Suppressor macrophage (primary cell): Measurements from ENCODE around the gene CNNM4.

Experiments used
- DNase-seq, 4 experiments: peaks; one replicate each; pipeline ENCODE4 v3.0.0-alpha.2; 2020 to 2022

The CNNM4 gene

GRCh38 chr2:96815326-96816126, 54.8 kb downstream of the CNNM4 start:
- peak; percentile 5 to 37 (median 28) for DNase-seq

- peak; percentile 95 to 99 (median 96) for DNase-seq
Measured at GRCh38 chr2:96816127-96816835, 55.6 kb downstream of the CNNM4 start, which contains the start of gene CNNM3. Gene CNNM3, plus strand, starts transcription at chr2:96816268. Its CDS starts 10 bp downstream, at chr2:96816278.

DNA sequence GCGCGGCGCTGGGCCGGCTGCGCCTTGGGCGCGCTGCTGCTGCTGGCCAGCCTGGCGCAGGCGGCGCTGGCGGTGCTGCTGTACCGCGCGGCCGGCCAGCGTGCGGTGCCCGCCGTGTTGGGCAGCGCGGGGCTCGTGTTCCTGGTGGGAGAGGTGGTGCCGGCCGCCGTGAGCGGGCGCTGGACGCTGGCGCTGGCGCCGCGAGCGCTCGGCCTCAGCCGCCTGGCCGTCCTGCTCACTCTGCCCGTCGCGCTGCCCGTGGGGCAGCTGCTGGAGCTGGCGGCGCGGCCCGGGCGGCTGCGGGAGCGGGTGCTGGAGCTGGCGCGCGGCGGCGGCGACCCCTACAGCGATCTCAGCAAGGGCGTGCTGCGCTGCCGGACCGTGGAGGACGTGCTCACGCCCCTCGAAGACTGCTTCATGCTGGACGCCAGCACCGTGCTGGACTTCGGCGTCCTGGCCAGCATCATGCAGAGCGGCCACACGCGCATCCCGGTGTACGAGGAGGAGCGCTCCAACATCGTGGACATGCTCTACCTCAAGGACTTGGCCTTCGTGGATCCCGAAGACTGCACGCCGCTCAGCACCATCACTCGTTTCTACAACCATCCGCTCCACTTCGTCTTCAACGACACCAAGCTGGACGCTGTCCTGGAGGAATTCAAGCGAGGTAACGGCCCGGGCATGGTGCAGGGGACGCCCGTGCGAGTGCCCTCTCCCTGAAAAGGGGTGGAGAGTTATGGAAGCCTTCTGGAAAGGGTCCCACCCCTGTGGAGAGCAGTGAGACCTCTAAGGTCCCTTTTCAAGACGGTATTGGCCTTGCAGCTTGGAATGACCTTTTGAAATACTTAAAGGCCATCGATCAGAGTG, 56.4 kb downstream of the CNNM4 start:
- peak in 2 of 4 experiments; percentile 4 to 85 for DNase-seq

DNA sequence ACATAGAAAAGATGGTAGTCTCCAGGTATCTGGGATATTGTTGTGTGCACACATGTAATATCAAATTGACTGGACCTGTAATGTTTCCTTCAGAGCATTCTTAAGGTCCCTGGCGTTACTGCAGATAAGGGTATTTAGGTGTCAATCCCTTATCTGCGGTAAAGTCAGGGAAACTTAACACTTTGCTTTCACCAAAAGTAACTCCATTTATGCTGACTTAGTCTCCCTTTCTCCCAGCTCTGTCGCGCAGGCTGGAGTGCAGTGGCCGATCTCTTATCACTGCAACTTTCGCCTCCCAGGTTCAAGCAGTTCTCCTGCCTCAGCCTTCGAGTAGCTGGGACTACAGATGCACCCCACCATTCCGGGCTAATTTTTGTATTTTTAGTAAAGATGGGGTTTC, 57.2 kb downstream of the CNNM4 start:
- DNase-seq: no peak

DNA sequence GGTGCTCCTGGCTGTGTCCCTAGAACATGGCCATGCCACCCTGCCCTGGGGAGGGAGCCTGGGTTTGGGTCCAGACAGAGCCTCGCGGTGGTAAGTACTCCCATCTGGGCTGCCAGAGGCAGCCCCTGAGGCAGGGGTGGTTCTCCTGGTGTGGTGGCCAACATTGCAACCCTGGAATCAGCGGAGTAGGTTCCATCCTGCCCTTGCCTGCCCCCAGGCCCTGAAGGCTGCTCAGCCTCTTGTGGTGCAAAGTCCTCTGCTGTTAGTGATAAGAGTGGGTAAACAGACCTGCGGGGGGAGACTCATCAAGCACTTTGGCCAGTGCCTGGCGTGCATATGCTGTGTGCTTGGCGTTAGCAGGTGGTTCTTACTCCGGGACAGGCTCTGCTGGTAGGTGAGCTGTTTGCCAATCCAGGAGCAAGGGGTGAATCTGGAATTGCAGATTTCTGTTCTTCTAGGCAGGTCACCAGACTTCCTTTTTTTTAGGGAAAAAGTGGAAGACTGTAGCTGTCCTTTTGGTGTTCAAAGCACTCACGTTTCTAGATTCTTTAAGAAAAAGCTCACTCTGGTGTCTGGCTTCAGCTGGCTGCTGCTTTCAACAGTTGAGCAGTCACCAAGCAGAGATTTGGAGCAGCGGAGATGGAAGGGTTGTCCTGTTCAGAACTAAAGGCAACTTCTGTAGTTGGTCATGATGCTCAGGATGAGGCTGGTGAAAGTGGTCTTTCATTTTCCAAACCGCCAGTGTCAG, 58.6 kb downstream of the CNNM4 start:
- no peak for DNase-seq

DNA sequence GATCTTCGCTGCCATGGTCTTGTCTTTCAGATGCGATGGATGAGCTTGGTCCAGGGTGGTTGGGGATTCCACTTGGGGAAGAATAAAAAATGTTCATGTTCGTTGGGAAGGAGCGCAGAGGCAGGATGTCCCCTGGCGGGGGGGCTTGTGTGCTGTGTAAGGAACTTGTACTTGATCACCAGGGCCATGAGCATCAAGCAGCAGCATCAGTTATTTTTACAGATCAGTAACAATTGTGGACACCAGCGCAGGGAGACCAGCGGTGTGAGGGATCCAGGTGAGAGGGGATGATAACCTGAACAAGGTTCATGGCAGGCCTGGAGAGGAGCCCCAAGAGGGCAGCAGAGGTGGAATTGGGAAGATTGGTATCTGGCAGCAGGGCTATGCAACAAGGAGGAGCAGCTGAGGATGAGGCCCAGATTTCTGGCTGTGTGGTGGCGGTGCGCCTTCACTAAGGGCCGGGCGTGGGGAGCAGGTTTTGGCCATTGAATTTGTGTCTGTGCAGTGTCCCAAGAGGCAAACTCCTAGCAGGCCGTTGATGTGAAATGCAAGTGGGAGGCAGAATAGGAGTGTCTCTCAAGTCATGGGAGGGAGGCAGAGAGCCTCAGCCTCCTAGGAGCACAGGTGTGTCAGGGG, 59.3 kb downstream of the CNNM4 start:
- DNase-seq: no peak

DNA sequence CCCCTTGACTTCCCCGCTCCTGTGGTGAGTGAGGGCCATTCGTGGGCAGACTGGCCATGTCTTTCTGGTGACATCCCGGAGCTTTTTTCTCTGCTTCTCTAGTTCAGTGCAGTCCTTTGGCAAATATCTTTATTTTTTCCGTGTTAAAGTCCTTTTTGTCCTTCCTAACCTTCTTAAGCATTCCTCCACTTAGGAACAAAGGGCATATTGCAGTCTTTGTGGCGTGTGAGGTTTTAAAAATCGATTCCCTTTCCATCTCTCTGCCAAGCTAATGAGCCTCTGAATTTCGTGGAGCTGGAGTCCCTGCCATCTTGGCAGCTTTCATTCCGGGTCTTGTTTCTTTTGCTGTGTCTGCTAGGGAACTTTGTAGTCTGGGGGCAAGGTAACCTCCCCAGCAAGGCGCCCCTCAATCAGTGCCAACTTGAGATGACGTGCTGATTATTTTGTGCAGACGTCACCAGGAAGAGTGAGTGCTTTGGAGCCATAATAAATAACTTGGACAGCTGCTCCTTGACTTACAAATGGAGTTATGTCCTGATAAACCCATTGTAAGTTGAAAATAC, 60.5 kb downstream of the CNNM4 start:
- DNase-seq: no peak

DNA sequence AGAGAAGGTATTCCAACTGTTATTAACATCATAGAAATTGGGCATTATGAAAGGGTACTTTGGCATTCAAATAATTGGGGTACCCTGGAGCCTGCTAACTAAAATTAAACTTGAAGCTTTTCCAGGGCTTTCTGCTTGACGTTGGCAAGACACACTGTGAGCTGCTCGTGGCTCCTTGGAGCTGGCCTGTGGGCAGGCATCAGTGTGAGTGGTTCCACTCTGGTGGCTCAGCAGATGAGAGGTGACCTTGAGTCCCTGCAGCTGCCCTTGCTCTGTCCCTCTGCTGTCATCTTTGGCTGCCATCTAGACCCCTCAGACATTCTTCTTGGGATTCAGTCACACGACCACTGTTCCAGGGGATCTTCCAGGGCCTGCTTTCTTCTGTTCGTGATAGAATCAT, 62.1 kb downstream of the CNNM4 start:
- DNase-seq: no peak

GRCh38 chr2:96823198-96823597, 62.5 kb downstream of the CNNM4 start:
- DNase-seq: no peak

- DNase-seq: no peak
Measured at GRCh38 chr2:96824079-96824870, 63.6 kb downstream of the CNNM4 start.

- DNase-seq: no peak
Measured at GRCh38 chr2:96825057-96825456, 64.4 kb downstream of the CNNM4 start.

DNA sequence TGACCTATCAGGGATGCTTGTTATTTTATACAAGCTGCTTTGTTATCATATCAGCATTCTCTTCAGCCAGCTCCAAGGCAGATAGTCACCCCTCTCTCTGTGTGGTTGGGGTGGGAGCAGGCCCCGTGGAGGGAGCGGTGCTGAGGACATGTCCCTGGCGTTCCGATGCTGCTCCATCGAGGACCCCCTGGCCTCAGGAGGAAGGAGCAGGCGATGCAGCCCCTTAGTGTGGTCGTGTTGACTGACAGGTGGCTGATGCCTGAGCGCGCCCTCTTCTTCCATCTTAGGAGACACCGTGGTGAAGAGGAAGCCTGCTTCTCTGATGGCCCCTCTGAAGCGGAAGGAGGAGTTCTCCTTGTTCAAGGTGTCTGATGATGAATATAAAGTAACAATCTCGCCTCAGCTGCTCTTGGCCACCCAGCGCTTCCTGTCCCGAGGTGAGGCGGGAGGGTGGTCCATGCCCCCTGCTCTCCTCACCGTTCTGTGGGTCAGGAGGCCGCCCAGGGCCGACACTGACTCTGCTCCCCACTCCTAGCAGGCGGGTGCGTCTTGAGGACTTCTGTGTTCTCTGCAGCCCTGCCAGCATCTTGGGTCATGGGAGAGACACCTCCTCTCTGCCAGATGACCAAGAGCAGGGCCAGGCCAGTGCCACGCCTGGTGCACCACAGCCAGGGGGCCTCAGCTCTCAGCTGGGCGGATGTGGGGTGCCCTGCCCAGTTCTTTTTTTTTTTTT, 66.0 kb downstream of the CNNM4 start:
- no peak for DNase-seq

DNA sequence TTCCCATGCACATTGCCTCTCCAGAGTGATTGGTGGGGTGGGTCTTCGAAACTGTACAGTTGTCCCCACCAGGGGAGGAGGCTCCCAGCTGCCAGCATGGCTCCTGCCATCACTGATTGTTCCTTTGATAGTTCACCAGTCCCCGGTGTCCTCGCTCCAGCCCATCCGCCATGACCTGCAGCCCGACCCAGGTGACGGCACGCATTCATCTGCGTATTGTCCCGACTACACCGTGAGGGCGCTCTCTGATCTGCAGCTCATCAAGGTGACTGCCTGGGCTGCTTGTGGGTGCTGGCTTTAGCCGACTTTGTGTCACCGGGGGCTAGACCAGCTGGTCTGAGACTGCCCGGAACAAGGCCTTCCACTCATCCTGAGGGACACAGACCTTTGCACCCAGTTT, 67.7 kb downstream of the CNNM4 start:
- no peak for DNase-seq

DNA sequence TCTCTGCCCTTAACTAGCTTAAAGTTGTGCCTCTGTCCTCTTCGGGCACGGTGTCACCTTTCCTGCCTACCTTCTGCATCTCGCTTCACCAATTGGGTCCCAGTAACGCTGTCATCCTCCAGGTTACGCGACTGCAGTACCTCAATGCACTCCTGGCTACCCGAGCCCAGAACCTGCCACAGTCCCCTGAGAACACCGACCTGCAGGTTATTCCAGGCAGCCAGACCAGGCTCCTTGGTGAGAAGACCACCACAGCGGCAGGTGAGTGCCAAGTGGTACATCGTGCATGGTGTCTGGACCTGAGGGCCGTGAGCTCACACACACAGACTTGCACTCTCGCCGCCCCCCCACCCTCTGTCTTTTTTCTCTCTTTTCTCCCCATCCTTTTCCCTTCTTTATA, 68.2 kb downstream of the CNNM4 start:
- no peak for DNase-seq

DNA sequence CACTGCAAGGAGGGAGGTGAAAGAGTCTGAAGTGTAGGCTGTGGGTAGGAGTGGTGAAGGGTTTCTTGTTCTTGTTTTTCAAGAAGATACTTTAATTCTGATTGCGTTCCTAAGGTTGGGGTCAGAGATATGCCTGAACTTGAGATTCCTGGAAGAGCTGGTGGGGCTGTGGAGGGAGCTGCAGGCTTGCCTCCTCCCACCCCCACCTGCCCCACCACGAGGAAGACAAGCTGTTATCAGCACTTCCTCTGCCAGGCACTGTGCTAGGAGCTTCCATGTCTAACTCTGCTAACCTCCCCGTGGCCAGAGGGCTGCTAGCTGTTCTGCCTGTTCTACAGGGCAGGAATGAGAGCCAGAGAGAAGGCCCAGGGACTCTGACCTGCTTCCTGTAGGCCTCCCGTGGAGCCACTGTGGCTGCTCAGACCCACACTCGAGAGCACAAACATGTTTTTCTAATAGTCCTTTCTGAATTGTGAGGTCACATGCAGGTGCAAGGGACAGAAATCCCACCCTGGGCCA, 69.4 kb downstream of the CNNM4 start:
- DNase-seq: no peak

- no peak for DNase-seq
Measured at GRCh38 chr2:96831679-96832078, 71.0 kb downstream of the CNNM4 start.

DNA sequence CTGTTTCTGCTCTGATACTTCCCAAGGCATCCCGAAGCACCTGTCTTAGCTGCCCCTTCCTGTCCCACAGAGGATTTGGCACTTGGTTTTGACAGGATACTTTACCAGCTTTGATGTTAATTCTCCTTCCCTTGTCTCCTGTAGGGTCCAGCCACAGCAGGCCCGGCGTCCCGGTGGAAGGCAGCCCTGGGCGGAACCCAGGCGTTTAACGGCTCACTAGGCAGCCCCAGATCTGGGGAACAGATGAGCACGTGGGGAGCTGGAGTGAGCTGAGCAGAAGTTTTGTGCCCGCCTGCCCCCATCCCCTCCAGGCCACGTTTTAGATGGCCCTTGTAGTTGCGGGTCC, 71.7 kb downstream of the CNNM4 start:
- DNase-seq: no peak

DNA sequence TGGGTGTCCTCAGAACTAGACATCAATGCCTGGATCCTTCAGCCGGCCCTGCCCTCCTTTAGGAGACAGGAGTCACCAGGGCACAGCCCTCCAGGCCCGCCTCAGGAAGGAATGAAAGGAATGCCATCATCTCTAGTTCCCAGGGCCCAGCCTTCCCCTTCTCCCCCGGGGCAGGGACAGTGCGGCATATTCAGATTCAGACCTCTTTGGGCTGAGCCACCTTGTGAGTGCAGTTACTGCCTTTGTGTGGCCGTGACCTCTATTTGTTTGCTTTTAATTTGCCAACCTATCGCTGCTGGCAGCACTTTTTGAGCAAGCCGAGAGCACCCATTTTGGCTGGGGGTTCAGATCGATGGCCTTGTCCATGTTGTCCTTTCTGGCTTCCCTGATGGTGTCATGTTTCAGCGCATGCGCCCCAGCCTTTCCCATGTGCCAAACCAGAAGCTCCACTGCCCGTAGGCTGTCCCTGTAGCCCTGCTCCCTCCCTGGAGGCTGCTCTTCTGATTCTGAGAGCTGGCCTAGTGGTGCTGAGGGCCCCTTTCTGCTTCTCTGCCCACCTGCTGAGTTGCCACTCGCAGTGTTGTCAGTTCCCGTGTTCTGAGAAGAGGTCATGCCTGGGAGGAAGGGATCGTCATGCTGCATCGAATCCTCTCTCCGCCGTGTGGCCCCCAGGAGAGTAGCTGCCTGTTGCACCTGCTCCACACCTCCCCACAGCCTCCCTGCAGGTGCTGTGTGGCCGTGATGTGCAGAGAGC, 72.2 kb downstream of the CNNM4 start:
- no peak for DNase-seq

GRCh38 chr2:96835830-96836229, 75.1 kb downstream of the CNNM4 start:
- no peak for DNase-seq
